HG03039 (cell line): ENCODE results near the gene SNRNP25.

Experiments
- ATAC-seq: cut with Tn5 transposase; IDR thresholded peaks from one replicate; pipeline ENCODE4 v1.9.1; 2021; ENCODE audit warnings: mild to moderate bottlenecking, moderate library complexity; ENCODE audit not compliant: unreplicated experiment

SNRNP25 gene

DNA sequence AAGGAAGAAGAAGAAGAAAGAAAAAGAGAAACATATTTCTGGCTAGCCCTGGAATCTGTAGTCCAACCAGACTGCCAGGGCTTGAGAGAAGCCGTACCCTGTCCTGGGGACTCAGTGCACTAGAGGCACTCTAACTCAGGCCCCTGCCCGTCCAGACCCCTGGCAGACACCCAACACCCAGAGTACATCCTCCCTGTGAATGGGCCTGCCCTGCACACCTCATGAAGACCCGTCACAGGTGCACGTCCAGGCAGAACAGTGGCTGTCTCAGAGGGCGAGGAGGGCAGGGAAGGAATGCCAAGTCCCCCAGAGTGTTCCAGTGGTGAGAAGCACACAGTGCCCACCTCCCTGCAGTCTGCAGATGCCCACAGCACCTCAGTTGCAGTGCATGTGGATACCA, 47.4 kb downstream of the SNRNP25 start:
- no peak for ATAC-seq

DNA sequence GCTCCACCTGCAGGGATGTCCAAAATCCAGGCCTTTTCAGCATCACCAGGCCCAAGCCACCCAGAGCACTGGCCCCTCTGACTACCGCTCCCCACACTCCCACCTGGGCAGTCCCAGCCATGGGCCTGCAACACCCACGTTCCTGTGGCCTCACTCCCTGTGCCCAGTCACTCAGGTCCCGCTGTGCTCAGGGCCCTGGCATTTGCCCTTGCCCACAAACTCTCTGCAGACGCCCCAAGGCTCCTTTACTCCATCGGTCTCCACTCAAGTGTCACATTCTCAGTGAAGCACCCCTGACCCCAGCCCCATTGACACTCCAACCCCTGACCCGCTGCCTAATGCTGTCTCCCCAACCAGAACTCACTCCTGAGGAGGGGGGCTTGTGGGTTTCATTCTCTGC, 48.0 kb downstream of the SNRNP25 start:
- no peak for ATAC-seq

DNA sequence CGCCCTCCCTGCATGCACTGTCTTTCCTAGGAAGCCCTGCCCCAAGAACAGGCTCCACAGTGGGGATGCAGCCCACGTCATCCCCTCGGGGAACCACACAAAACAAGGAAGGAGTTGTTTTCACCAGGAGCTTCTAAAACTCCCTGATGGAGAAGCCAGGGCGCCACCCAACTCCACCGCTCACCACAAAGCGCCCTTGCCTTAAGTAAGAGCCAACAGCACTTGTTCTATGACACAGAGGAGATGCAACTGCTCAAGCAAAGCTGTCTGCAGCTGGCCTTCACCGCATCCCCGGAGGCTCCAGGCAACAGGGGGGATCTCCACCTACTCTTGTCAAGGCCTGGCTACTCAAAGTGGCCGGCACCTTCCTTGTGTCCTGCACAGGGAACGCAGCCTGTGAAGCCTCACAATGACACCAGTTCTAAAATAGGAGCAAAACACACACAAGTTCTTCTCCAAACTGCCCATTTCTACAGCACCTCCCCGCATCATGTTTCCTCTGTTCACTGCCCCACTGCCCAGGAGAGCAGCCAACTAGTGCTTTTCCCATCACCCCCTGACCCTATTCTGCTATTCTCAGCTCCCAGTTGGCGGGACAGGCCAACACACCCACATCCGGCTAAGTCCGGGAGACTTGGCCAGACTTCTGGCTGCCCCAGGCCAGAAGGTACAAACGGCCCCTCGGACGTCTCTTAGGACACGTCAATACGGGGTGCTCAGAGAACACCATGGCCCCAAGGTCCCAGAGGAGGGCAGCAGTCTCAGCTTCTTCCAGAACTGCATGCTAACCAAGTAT, 48.6 kb downstream of the SNRNP25 start:
- no peak for ATAC-seq

DNA sequence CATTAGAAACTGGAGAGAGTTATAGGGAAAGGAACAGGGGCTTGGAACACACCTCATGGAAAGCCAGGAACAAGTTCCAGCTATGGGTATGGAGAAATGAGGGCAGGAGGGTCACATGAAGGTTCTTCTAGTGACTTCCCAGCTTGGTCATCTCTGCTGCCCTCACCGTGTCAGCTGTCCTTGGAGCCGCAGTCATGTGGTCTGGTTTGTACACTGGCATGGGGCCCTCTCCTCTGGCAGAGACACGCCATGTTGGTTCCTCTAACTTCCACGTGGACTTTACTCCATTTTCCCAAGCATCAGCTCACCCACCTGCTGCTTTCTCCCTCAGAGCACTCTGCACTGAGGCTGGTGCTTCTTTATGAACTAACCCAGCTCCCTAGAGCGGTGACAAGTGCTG, 50.7 kb downstream of the SNRNP25 start:
- no peak for ATAC-seq

DNA sequence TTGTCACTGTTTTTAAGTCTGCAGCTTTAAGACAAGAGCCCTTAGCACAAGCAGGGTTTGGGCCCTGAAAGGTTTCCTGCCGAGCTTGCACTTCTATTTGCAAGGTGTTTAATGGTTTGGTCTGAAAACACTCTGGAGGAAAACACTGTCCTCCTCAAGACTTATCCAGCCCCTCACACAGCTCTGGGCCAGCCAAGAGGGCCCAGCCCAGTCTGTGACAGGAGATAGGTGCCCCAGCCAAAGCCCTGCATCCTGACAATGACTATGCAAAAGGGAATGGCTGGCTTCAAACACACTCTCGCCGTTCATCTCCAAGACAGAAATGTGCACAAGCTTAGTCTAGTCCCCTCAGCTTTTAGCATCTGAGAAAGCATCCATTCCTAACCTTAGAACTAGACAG, 51.3 kb downstream of the SNRNP25 start:
- no peak for ATAC-seq

GRCh38 chr16:105521-105920, 51.9 kb downstream of the SNRNP25 start:
- no peak for ATAC-seq

- no peak for ATAC-seq
Observed at GRCh38 chr16:106623-107324, 53.1 kb downstream of the SNRNP25 start.
